Prostate gland (tissue), 2 donors: ENCODE data around the gene TIGIT.

Source experiments
- CTCF ChIP-seq, 4 experiments: fragments of 200-600 bp in 2 of 4; fragments of 450-650 bp in 2 of 4; sonication (generic) in 2 of 4; IDR thresholded peaks; 1 replicate in 3 of 4; 2 replicates in 1 of 4; pipeline ENCODE4 v1.5.1; 2016 to 2019; ENCODE audit warnings: antibody characterized with exemption in 4 of 4, mild to moderate bottlenecking in 2 of 4, moderate library complexity in 2 of 4
- POLR2AphosphoS5 ChIP-seq: sonication (generic); formaldehyde crosslinking; IDR thresholded peaks from one replicate; pipeline ENCODE4 v1.6.1; 2017; ENCODE audit warnings: antibody characterized with exemption

- TF ChIP-seq CTCF (IDR thresholded peaks at IDR 0.05) (no peak), POLR2AphosphoS5 (no peak)
These were observed 62.7 kb downstream of the TIGIT start for GRCh38 chr3:114356525-114356924.
